ENCODE measurements around the gene DCAF10.
"Not testable (repeated sequence)": the region's sequence is repeated elsewhere in the genome, so short reads cannot be mapped to it uniquely, and the experiment has no call there.

DCAF10 gene

DNA sequence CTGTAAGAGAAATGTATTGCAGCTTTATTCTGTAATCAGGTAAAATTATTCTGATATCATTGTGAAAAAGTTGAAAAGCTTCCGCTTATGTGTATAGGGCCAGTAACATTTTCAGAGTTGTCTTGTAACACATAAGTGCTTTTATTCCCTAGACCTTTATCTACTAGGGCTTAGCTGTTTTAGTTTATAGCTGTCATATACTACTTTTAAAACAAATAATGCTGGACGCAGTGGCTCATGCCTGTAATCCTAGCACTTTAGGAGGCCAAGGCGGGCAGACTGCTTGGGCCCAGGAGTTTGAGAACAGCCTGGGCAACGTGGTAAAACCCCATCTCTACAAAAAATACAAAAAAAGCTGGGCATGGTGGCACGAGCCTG lies 70.2 kb downstream of the DCAF10 start:
- DNase-seq: no peak

DNA sequence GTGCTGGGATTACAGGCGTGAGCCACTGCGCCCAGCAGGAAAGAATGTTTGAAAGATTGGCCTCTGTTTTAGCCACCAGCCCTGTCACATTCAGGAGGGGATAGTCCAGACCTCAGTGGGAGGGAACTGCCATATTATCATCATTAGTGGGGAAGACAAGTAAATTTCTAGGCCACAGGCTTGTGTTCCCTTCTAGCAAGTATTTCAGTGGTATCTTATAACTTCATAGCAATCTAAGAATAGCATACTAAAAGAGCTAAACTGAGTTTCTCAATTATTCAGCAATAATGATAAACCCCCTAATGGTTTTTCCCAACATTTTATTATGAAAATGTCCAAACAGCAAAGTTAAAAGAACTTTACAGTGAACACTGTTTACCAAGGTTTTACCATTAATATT lies 73.4 kb downstream of the DCAF10 start:
- no peak for DNase-seq

DNA sequence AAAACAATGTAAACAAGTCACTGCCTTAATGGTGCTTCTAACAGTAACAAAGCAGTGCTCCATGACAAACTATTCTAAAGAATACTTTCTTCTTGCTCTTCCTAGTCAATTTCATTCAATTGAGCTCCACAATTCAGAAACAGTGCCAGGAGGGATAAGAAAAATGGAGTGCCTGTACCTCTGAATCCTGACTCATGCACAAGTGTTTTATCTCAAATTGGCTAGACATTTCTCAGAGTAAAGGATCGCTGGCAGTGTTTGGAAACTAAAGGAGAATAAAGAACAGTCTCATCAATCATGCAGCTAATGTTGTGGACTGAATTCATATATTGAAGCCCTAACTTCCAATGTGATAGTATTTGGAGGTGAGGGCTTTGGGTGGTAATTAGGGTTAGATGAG lies 75.8 kb downstream of the DCAF10 start:
- DNase-seq: no peak

- DNase-seq: no peak
These were observed 80.4 kb downstream of the DCAF10 start for GRCh38 chr9:37880916-37881479.

GRCh38 chr9:37887977-37888583 lies 87.5 kb downstream of the DCAF10 start:
- DNase-seq: not testable (repeated sequence)

DNA sequence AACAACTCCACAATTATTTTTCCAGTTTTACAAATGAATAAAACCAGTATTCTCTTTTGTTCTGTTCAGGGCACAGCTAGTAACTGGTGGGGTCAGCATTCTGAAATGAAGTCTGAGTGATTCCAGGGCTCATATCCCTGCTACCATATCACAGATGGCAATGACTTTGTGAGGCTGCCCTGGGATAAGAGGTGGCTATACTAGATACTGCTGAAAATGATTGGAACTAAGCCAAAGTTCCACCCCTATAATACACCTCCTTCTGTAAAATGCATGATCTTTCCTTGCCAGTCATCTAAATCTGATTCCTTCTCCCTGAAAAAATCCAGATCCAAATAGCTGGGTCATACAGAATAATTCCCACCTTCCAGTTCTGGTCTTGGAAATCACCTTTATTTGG lies 88.9 kb downstream of the DCAF10 start:
- DNase-seq: no peak

DNA sequence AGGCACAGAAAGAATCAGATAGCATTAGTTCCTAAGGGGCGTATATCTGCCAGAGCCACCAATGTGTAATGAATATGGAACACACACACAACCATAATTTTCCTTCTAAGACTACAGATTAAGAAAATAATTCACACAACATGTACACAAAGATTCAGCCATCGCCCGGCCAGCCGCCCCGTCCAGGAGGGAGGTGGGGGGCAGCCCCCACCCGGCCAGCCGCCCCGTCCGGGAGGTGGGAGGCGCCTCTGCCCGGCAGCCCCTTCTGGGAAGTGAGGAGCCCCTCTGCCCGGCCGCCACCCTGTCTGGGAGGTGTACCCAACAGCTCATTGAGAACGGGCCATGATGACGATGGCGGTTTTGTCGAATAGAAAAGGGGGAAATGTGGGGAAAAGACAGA lies 90.4 kb downstream of the DCAF10 start:
- DNase-seq: not testable (repeated sequence)

DNA sequence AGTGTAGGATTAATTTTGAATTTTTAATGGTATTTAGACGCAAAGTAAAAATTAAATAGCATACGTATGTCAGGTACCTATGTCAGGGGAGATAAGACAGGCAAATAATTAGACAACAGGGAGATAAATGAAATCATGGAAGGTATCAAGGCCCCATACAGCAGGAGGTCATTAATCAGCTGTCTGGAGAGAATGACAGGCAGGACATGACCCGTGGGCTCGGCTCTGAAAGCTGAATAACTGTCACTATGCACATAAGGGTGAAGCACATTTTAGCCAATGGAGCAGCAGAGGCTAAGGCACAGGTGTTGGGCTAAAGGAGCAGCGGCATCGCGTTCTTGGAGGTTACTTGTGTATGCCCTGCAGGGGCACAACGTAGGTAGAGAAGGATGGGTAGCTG lies 91.5 kb downstream of the DCAF10 start:
- DNase-seq: no peak

DNA sequence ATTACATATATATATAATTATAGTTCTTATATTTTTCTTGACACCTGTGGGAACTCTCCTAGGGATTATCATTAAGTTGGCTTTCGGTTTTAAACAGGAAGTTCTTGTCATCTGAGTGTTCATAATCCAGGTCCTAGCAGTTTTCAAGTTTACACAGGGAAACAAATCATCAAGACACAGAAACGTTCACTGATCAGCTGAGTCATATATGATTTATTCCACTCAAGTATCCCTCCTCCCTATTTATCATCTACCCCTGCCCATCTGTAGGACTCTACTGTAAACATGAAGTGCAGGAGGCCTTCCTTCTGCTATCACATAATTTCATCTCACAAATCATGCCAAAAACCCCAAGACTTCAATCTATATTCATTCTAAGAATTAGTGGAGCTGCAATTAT lies 97.1 kb downstream of the DCAF10 start:
- no peak for DNase-seq

- no peak for DNase-seq
These were observed 98.4 kb downstream of the DCAF10 start for GRCh38 chr9:37899041-37899440.

DNA sequence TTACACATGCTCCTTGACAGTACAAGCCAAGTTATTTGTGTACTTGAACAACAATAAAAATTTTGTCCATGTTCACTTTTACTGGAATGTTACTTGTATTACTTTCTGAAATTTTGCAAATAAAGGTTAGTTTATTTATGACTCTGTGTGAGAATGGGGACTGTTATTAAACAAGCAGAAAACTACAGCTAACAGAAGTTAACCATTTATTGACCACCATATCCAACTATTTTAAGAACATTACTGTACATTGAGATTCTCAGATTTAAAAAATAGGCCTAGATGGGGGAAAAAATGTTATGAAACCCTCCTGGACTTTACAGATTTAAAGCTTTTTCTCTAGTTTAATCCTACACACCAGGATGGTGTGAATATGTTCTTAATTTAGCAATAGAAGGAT lies 101.5 kb downstream of the DCAF10 start:
- DNase-seq: no peak

DNA sequence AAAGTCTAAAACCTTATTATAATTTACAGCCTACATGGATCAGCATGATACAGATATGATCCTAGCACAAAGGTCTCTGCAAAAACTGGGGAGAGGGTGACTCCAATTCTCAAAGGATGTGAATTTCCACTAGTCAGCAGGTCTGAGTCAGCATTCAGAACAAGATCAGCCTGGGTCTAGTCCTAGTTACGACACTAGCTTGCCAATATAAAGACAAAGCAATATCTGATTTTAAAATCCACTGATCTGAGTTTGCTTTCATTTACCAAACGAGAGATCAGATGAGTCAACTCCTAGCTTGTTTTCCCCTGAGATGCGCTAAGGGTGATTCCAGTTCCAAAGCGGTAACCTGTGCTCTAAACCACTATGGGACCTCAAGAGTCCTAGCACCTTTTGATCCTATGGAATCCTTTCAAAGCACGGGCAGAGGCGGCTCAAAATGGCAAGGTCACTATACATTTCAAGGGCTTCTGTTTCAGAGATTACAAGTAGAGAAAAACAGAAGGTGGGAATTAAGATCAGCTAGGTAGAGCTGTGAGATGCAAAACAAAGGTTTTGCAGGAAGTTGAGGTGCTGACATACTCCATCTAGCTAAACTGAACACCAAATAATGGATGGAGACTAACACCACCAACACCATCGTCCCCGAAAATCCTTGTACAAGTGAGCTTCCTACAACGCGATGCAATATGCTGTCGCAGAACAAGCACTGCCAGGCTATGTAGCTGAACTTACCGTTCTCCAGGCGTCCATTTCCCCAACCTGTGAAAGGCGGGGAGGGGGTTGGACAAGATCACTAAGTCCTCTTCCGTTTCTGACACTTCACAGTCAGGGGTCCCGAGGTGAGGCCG lies 102.4 kb downstream of the DCAF10 start:
- DNase-seq: no peak

- DNase-seq: peak; percentile 89 to 97
These were observed 103.2 kb downstream of the DCAF10 start, which contains the start of gene SLC25A51 for GRCh38 chr9:37903647-37904444. Gene SLC25A51 (minus strand): TSS chr9:37904127. CDS start chr9:37888550, 15,577 bp downstream.

GRCh38 chr9:37904445-37905130 lies 104.0 kb downstream of the DCAF10 start:
- DNase-seq: peak; percentile 48 to 54

DNA sequence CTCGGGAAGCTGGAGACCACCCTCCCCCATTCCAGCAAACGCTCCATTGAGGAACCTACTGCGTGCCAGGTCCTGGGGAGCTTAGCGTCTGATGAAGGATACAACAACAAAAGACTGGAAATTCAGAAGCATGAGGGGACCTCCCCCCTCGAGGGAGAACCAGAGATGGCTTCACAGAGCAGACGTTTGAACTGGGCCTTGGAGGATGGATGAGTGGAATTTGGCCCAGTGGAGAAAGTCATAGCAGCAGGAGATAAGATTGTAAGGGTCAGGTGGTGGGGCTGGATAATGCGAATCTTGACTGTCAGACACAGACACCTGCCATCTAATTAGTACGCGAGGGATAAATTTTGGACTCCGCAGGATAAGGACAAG lies 104.5 kb downstream of the DCAF10 start:
- peak in 1 of 2 experiments; percentile 44 for DNase-seq

DNA sequence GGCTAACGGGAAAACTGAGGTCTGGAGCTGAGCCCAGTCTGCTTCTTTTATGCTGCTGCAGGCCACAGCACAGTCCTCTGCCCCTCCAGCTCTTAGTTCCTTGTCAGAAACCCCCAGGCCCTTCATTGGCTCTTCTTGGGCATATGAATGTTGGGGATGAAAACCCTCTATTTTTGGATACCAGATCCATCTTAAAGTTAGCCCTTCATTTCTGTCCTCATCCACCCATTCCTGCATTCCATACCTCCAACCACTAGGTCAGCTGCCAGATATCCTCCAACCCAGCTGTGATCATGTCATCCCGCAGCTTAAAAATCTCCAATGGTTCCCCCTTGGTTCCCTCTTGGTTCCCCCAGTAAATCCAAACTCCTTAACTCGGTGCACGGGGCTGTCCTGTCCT lies 105.2 kb downstream of the DCAF10 start:
- DNase-seq: no peak

GRCh38 chr9:37906312-37907239 lies 106.0 kb downstream of the DCAF10 start:
- DNase-seq: no peak

DNA sequence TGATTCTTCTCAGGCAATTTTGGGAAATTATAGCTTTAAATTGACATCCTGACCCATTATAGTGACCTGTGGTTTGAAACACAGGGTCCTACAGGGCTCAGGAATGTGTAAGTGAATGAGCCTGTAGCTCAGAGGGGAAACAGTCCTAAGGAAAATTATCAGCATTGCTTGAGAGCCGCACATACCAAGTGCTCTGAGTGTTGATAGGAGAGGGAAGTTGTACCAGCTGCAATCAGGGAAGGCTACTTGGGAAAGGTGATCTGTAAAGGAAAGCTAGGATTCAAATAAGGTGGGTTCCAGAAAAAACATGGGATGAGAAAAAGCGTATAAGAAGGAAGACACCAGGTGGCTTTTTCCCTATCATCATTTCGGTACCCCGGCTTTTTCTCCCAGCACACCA lies 107.7 kb downstream of the DCAF10 start:
- DNase-seq: no peak

- no peak for DNase-seq
These were observed 108.1 kb downstream of the DCAF10 start for GRCh38 chr9:37908698-37909186.

GRCh38 chr9:37909326-37909725 lies 108.7 kb downstream of the DCAF10 start:
- DNase-seq: no peak

- not testable (repeated sequence) for DNase-seq
These were observed 109.2 kb downstream of the DCAF10 start for GRCh38 chr9:37909836-37910235.

All from NCI-H526 (cell line).